ENCODE measurements around the gene GPR45. TPM values are rescaled to one million over a fixed set of nuclear protein-coding genes. Genes with fewer than 3 reads are reported as not detected.

GPR45 gene
- total RNA-seq, 2 donors from 2014 or later, result not detected

DNA sequence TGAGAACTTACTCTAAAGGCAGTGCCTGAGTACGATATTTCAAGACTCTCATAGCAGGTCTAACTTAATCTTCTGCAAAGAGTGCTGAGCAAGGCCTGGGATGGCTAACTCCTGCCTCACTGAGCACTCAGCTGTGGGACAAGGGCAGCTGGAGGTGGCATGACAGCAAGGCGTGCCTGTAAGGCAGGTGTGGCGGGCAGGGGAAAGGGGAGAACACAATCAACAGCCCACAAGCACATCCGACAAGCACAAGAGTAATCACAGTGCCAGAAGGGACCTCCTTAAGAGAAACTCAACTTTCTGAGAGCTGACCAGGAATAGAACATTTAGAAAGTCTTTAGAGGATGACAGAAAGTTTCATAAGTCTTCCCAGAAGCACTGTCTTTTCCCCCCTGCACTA lies 42.0 kb downstream of the GPR45 start:
- Histone ChIP-seq H3K27me3 (no peaks in the 10 kb centered on the region), H3K27ac (no peak overlapping the region), H3K4me3 (no peak overlapping the region), H3K4me1 (no peaks in the 10 kb centered on the region), H3K36me3 (replicated peaks in 1 of 2; ENCODE audit: insufficient read depth in 1 of 2, low read depth in 2 of 2) (peaks cover 0 to 11% of the 10 kb centered on the region in 2 donors), H3K9me3 (no peaks in the 10 kb centered on the region)
- TF ChIP-seq POLR2A (IDR thresholded peaks at IDR 0.05), result no peak
- TF ChIP-seq, protein P1, sequence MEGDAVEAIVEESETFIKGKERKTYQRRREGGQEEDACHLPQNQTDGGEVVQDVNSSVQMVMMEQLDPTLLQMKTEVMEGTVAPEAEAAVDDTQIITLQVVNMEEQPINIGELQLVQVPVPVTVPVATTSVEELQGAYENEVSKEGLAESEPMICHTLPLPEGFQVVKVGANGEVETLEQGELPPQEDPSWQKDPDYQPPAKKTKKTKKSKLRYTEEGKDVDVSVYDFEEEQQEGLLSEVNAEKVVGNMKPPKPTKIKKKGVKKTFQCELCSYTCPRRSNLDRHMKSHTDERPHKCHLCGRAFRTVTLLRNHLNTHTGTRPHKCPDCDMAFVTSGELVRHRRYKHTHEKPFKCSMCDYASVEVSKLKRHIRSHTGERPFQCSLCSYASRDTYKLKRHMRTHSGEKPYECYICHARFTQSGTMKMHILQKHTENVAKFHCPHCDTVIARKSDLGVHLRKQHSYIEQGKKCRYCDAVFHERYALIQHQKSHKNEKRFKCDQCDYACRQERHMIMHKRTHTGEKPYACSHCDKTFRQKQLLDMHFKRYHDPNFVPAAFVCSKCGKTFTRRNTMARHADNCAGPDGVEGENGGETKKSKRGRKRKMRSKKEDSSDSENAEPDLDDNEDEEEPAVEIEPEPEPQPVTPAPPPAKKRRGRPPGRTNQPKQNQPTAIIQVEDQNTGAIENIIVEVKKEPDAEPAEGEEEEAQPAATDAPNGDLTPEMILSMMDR (IDR thresholded peaks at IDR 0.05), result no peak
- WGBS, 2 donors, result 93 to 96% methylated on average over 4 of the region's 4 CpGs
- no peak for DNase-seq
- intact Hi-C loops (cut with DNase I), result no loop called here
- ATAC-seq, result no peak

DNA sequence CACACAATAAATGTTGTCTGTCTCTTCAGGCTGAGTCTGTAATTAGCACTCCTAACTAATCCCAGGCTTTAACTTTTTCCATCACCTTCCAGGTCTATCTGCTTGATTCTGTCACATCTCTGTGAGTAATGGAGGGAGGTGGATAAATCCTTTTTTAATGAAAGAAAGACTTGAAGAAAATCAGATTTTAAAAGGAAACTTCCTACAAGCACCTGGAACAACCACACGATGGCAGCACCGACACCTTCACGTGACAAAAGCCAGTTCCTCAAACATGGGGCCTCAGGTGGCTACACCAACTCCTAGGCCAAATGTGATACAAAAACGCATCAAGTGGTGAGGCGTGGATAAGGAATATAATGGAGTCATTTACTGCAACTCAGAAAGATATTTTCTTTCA lies 46.1 kb downstream of the GPR45 start:
- peaks cover 0 to 11% of the 10 kb centered on the region in 2 donors for H3K36me3 ChIP-seq (replicated peaks in 1 of 2; ENCODE audit: insufficient read depth in 1 of 2, low read depth in 2 of 2)
- no peaks in the 10 kb centered on the region for H3K9me3 ChIP-seq
- 50 to 54% methylated on average over 5 of the region's 5 CpGs for WGBS, 2 donors
- H3K4me1 ChIP-seq, result no peaks in the 10 kb centered on the region
- TF ChIP-seq POLR2A (IDR thresholded peaks at IDR 0.05), result no peak
- TF ChIP-seq, protein P1 (IDR thresholded peaks at IDR 0.05), result peak in 6 of 7 experiments; percentile 14 to 40 (median 36)
- H3K4me3 ChIP-seq, result no peak overlapping the region
- intact Hi-C loops (cut with DNase I), result no loop called here
- no peak overlapping the region for H3K27ac ChIP-seq
- DNase-seq (peak; percentile 19 to 47 (median 33)), ATAC-seq (no peak)
- H3K27me3 ChIP-seq, result no peaks in the 10 kb centered on the region

DNA sequence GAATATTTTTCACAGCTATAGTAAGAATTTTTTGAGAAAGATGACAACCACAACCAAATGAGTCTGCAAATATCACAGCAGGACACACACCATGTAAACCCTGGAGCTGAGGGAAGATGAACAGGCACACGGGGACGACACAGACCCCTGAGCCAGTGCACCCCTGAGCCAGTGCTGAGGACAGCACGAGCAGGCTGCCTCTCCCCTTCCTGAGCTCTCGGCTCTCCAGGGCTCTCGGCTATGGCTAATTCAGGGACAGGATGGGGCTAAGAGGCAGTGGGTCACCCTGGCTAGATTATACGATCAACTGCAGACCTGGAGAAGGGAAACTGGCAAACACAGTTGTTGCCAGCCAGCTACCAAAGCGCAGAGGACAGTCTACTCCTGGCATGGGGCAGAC lies 46.6 kb downstream of the GPR45 start:
- DNase-seq (no peak), ATAC-seq (no peak)
- WGBS, 2 donors, result 89 to 93% methylated on average over 6 to 7 of the region's 7 CpGs
- intact Hi-C loops (cut with DNase I), result no loop called here
- no peaks in the 10 kb centered on the region for H3K27me3 ChIP-seq
- H3K9me3 ChIP-seq, result no peaks in the 10 kb centered on the region
- no peak for TF ChIP-seq POLR2A (IDR thresholded peaks at IDR 0.05)
- TF ChIP-seq, protein P1 (IDR thresholded peaks at IDR 0.05), result no peak
- H3K4me3 ChIP-seq, result no peak overlapping the region
- peaks cover 0 to 11% of the 10 kb centered on the region in 2 donors for H3K36me3 ChIP-seq (replicated peaks in 1 of 2; ENCODE audit: insufficient read depth in 1 of 2, low read depth in 2 of 2)
- no peak overlapping the region for H3K27ac ChIP-seq
- H3K4me1 ChIP-seq, result no peaks in the 10 kb centered on the region

DNA sequence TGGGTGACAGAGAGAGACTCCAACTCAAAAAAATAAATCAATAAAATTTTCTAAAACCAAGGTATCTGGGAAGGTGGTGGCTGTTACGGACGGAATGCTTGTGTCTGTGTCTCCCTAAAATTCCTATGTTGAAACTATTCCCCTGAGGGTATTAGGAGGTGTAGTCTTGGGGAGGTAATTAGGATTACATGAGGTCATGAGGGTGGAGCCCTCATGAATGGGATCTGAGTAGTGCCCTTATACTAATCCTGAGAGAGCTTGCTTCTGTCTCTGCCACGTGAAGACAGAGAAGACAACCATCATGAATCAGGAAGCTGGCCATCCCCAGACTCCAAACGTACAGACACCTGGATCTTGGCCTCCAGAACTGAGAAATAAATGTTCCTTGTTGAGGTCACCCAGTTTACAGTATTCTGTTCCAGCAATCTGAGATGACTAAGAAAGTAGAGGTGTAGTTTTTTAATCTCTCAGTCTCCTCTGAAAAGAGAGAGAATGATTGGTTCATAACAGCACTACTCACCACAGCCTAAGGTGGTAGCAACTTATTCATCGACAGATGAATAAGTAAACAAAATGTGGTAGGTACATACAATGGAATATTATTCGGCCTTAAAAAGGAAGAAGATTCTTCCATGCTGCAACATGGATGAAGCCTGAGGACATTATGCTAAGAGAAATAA lies 49.6 kb downstream of the GPR45 start:
- no peak overlapping the region for H3K4me3 ChIP-seq
- 94 to 96% methylated on average over 6 of the region's 6 CpGs for WGBS, 2 donors
- no peaks in the 10 kb centered on the region for H3K9me3 ChIP-seq
- H3K36me3 ChIP-seq (replicated peaks in 1 of 2; ENCODE audit: insufficient read depth in 1 of 2, low read depth in 2 of 2), result peaks cover 0 to 8% of the 10 kb centered on the region in 2 donors
- no peak for TF ChIP-seq POLR2A (IDR thresholded peaks at IDR 0.05)
- TF ChIP-seq, protein P1 (IDR thresholded peaks at IDR 0.05), result no peak
- H3K27me3 ChIP-seq, result no peaks in the 10 kb centered on the region
- H3K4me1 ChIP-seq, result peaks cover 15% of the 10 kb centered on the region
- intact Hi-C loops (cut with DNase I), result no loop called here
- DNase-seq, result no peak
- ATAC-seq, result no peak
- H3K27ac ChIP-seq, result no peak overlapping the region

DNA sequence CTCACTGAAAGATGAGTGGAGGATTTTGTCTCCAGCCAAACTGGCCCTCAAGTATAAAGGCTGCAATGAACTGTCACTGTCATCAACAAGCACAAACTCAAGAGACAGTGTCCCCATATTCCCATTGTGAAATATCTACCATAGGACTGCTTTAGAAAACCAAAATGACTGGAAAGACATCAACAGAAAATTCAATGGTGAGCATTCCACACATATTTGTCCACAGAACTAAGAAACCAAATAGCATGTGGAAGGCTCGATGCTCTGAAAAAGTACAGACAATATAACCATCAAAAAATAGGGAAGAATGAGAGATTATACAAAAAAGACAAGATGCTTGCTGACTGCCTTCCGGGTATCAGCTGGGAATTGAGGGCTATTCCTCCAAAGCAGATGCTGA lies 50.4 kb downstream of the GPR45 start:
- Histone ChIP-seq H3K27ac (no peak overlapping the region), H3K4me3 (no peak overlapping the region), H3K4me1 (peaks cover 18% of the 10 kb centered on the region), H3K27me3 (no peaks in the 10 kb centered on the region), H3K9me3 (no peaks in the 10 kb centered on the region), H3K36me3 (replicated peaks in 1 of 2; ENCODE audit: insufficient read depth in 1 of 2, low read depth in 2 of 2) (peaks cover 0 to 6% of the 10 kb centered on the region in 2 donors)
- ATAC-seq (no peak), DNase-seq (no peak)
- no peak for TF ChIP-seq POLR2A (IDR thresholded peaks at IDR 0.05)
- TF ChIP-seq, protein P1 (IDR thresholded peaks at IDR 0.05), result no peak
- intact Hi-C loops (cut with DNase I), result no loop called here
- WGBS, 2 donors, result 82 to 85% methylated on average over 2 of the region's 2 CpGs

All from body of pancreas (tissue), 4 donors.